ENCODE measurements around the gene GALNT1.
A peak's percentile ranks its signal among the peaks of the same experiment; 100 is the strongest.

Gene GALNT1

GRCh38 chr18:35721431-35722081, 140.0 kb downstream of the GALNT1 start:
- no peak for DNase-seq

- DNase-seq: no peak
Measured at GRCh38 chr18:35728676-35729075, 147.1 kb downstream of the GALNT1 start.

- no peak for DNase-seq
Measured at GRCh38 chr18:35729991-35730668, 148.6 kb downstream of the GALNT1 start.

- no peak for DNase-seq
Measured at GRCh38 chr18:35730691-35731370, 149.3 kb downstream of the GALNT1 start.

- DNase-seq: peak in 1 of 4 experiments; percentile 11
Measured at GRCh38 chr18:35731701-35732100, 150.2 kb downstream of the GALNT1 start.

- no peak for DNase-seq
Measured at GRCh38 chr18:35732162-35732561, 150.6 kb downstream of the GALNT1 start.

GRCh38 chr18:35732636-35733035, 151.1 kb downstream of the GALNT1 start:
- DNase-seq: no peak

- no peak for DNase-seq
Measured at GRCh38 chr18:35733408-35733807, 151.9 kb downstream of the GALNT1 start.

GRCh38 chr18:35736696-35737095, 155.2 kb downstream of the GALNT1 start:
- no peak for DNase-seq

- no peak for DNase-seq
Measured at GRCh38 chr18:35739778-35740177, 158.2 kb downstream of the GALNT1 start.

GRCh38 chr18:35740656-35741055, 159.1 kb downstream of the GALNT1 start:
- no peak for DNase-seq

GRCh38 chr18:35743916-35744315, 162.4 kb downstream of the GALNT1 start:
- DNase-seq: no peak

GRCh38 chr18:35745814-35746213, 164.3 kb downstream of the GALNT1 start:
- DNase-seq: no peak

- DNase-seq: no peak
Measured at GRCh38 chr18:35746826-35747339, 165.3 kb downstream of the GALNT1 start.

GRCh38 chr18:35747894-35748472, 166.4 kb downstream of the GALNT1 start:
- DNase-seq: no peak

- no peak for DNase-seq
Measured at GRCh38 chr18:35749701-35750100, 168.2 kb downstream of the GALNT1 start.

- no peak for DNase-seq
Measured at GRCh38 chr18:35750929-35751328, 169.4 kb downstream of the GALNT1 start.

GRCh38 chr18:35753306-35753910, 171.9 kb downstream of the GALNT1 start:
- DNase-seq: no peak

GRCh38 chr18:35754464-35754863, 172.9 kb downstream of the GALNT1 start:
- DNase-seq: no peak

GRCh38 chr18:35755369-35755768, 173.8 kb downstream of the GALNT1 start:
- no peak for DNase-seq

GRCh38 chr18:35756506-35757117, 175.1 kb downstream of the GALNT1 start:
- DNase-seq: peak; percentile 70 to 84 (median 70)

Data from suppressor macrophage (primary cell).